Mucosa of rectum (tissue), 2 donors: ENCODE results near the gene SLAMF6.
"Not testable (repeated sequence)": the region's sequence is repeated elsewhere in the genome, so short reads cannot be mapped to it uniquely, and the experiment has no call there.

ENCODE experiments used
- H3K27ac ChIP-seq, 2 donors: one replicate each; pipeline ENCODE4 v1.7.0; 2013; ENCODE audit warnings: inconsistent platforms in 2 of 2, low read depth in 2 of 2, low read length in 2 of 2
- H3K27me3 ChIP-seq, 2 donors: one replicate each; pipeline ENCODE4 v1.7.0; 2013; ENCODE audit warnings: low read length in 2 of 2; ENCODE audit not compliant: control insufficient read depth in 2 of 2, insufficient read depth in 2 of 2
- H3K36me3 ChIP-seq, 2 donors: one replicate each; pipeline ENCODE4 v1.7.0; 2013; ENCODE audit warnings: low read length in 2 of 2; ENCODE audit not compliant: control insufficient read depth in 2 of 2, insufficient read depth in 2 of 2
- H3K4me1 ChIP-seq, 2 donors: one replicate each; pipeline ENCODE4 v1.7.0; 2013; ENCODE audit warnings: low read length in 2 of 2, mild to moderate bottlenecking in 1 of 2; ENCODE audit not compliant: control insufficient read depth in 2 of 2, insufficient read depth in 2 of 2
- H3K4me3 ChIP-seq, 2 donors: one replicate each; pipeline ENCODE4 v1.7.0; 2013; ENCODE audit warnings: low read length in 2 of 2
- H3K9ac ChIP-seq, 2 donors: one replicate each; pipeline ENCODE4 v1.7.0; 2013; ENCODE audit warnings: low read length in 2 of 2, low read depth in 1 of 2, mild to moderate bottlenecking in 1 of 2
- H3K9me3 ChIP-seq, 2 donors: one replicate each; pipeline ENCODE4 v1.7.0; 2013; ENCODE audit warnings: low read length in 2 of 2; ENCODE audit not compliant: control insufficient read depth in 2 of 2
- donor health status: healthy.
- donor health status: Normal muscosa, but diverticular disease.

Gene SLAMF6

DNA sequence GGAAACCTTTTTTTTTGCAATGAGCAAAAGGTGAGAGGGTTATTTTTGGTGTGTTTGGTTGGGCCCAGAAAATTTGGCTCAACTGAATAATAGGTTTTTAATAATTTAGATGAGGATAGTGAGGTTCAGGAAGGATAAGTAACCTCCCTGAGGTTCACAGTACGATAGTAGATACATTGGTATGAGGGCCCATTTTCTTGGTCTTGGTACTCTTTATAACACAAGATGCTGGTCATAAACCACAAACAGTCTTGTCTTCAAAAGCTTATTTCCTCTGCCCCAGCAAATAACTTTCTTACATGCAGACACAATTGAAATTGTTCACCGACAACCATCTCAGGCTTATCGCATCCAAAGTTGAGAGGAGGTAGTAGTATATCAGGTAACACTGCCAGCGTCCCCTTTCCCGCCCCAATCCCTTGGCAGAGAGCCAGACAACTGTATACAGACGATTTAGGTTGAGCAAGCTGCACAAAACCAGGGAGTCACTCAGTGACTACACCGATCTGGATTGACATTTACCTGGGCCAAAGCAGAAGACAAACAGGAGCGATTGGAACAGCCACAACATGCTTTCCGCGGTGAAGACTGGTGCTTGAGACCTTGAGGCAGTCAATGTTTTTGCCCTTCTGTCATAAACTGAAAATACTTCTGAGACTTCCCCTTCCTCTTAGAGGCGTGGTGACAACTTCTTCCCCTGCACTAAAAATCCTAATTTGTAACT lies at the start of gene SLAMF6:
TSS of gene SLAMF6 (minus strand) at position 634 of the 724 bp plus-strand sequence. CDS start at position 571, 63 bp downstream.
- Histone ChIP-seq H3K9ac (peak within 1 kb of the TSS; percentile 36 to 85), H3K4me3 (peak within 1 kb of the TSS; percentile 62 to 77), H3K4me1 (peaks cover 0 to 5% of the 10 kb centered on the region in 2 donors), H3K36me3 (no peaks in the 10 kb centered on the region), H3K27ac (peak within 1 kb of the TSS; percentile 19 to 77), H3K9me3 (no peaks in the 10 kb centered on the region), H3K27me3 (no peaks in the 10 kb centered on the region)

DNA sequence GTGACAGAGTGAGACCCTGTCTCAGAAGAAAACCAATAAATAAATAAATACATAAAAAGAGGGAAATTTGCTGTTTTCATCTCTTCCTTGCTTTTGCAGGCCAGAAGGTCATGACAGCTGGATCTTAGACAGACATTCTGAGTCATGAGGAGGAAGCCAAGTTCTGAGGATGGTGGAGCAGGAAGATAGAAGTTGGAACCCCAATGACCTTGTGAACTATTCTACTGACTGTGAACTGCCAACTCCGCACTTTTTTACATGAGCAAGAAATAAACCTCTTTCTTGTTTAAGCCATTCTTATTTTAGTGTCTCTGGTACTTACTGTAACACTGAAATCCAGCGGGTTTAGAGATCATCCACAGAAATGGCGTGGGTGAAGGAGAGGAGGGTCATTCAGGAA lies 47.8 kb upstream of the SLAMF6 start:
- Histone ChIP-seq H3K36me3 (no peaks in the 10 kb centered on the region), H3K4me3 (no peak overlapping the region), H3K9me3 (no peaks in the 10 kb centered on the region), H3K27me3 (no peaks in the 10 kb centered on the region), H3K4me1 (no peaks in the 10 kb centered on the region), H3K9ac (no peak overlapping the region), H3K27ac (no peak overlapping the region)

- no peaks in the 10 kb centered on the region for H3K4me1 ChIP-seq
- no peaks in the 10 kb centered on the region for H3K9me3 ChIP-seq
- no peak overlapping the region for H3K4me3 ChIP-seq
- peak overlapping the region in 1 of 2 donors; percentile 39 for H3K27ac ChIP-seq
- H3K27me3 ChIP-seq, result no peaks in the 10 kb centered on the region
- H3K9ac ChIP-seq, result no peak overlapping the region
- H3K36me3 ChIP-seq, result no peaks in the 10 kb centered on the region
These were observed 46.8 kb upstream of the SLAMF6 start for GRCh38 chr1:160569806-160570205.

GRCh38 chr1:160567858-160568682 lies 45.0 kb upstream of the SLAMF6 start:
- Histone ChIP-seq H3K4me1 (no peaks in the 10 kb centered on the region), H3K9me3 (no peaks in the 10 kb centered on the region), H3K27ac (peak overlapping the region; percentile 39 to 61), H3K36me3 (no peaks in the 10 kb centered on the region), H3K27me3 (no peaks in the 10 kb centered on the region), H3K9ac (no peak overlapping the region), H3K4me3 (no peak overlapping the region)

DNA sequence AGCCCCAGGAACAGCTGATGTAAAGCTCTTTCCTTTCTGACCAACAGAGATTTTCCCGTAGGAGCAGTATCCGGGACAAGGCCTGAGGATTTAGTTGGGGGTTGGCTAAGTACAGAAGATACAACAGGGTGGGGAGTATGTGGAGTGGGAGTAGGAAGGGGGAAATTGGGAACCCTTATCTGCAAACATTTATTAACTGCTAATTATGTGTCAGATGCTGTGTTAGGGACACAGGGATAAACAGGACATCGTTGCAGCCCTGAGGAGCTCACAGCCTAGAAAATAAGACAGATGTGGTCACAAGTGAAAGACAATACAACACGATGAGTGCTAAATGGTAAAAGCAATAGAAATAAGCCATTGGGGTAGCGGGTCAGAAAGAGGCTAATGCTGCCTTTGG lies 44.3 kb upstream of the SLAMF6 start:
- H3K4me1 ChIP-seq, result no peaks in the 10 kb centered on the region
- no peak overlapping the region for H3K4me3 ChIP-seq
- no peaks in the 10 kb centered on the region for H3K36me3 ChIP-seq
- no peak overlapping the region for H3K9ac ChIP-seq
- no peaks in the 10 kb centered on the region for H3K27me3 ChIP-seq
- H3K27ac ChIP-seq, result peak overlapping the region; percentile 39 to 61
- no peaks in the 10 kb centered on the region for H3K9me3 ChIP-seq

DNA sequence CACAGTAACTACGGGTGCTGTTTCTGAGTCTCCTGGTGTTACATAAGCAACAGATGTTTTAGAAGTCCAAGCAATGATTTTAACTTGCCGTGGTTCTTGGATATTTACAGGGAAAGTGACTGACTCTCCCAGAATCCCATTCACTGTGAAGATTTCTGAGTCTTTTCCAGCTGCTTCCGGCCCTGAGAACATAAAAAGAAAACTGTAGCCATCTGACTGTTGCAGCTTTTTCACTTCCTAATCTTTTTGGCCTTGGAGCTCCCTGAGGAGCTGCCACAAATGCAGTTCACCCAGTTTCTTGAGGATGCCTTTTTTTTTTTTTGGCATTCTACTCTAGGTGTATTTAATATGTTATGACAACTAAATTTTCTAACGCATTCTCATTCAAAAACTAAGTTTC lies 42.5 kb upstream of the SLAMF6 start:
- Histone ChIP-seq H3K36me3 (no peaks in the 10 kb centered on the region), H3K4me3 (no peak overlapping the region), H3K4me1 (no peaks in the 10 kb centered on the region), H3K9me3 (no peaks in the 10 kb centered on the region), H3K27ac (no peak overlapping the region), H3K27me3 (no peaks in the 10 kb centered on the region), H3K9ac (no peak overlapping the region)

- not testable (repeated sequence) for H3K36me3 ChIP-seq, H3K4me3 ChIP-seq, H3K9me3 ChIP-seq, H3K27me3 ChIP-seq, H3K9ac ChIP-seq, H3K27ac ChIP-seq, H3K4me1 ChIP-seq
These were observed 40.2 kb upstream of the SLAMF6 start for GRCh38 chr1:160563230-160563629.

GRCh38 chr1:160562745-160563144 lies 39.7 kb upstream of the SLAMF6 start:
- not testable (repeated sequence) for H3K36me3 ChIP-seq, H3K27ac ChIP-seq, H3K9ac ChIP-seq, H3K9me3 ChIP-seq, H3K4me3 ChIP-seq, H3K27me3 ChIP-seq, H3K4me1 ChIP-seq

GRCh38 chr1:160560806-160561205 lies 37.8 kb upstream of the SLAMF6 start:
- Histone ChIP-seq H3K4me1 (no peaks in the 10 kb centered on the region), H3K9ac (no peak overlapping the region), H3K27ac (no peak overlapping the region), H3K27me3 (peaks cover 0 to 2% of the 10 kb centered on the region in 2 donors), H3K36me3 (no peaks in the 10 kb centered on the region), H3K9me3 (no peaks in the 10 kb centered on the region), H3K4me3 (no peak overlapping the region)

GRCh38 chr1:160560045-160560705 lies 37.1 kb upstream of the SLAMF6 start:
- no peak overlapping the region for H3K4me3 ChIP-seq
- H3K27me3 ChIP-seq, result peaks cover 0 to 2% of the 10 kb centered on the region in 2 donors
- no peaks in the 10 kb centered on the region for H3K9me3 ChIP-seq
- no peaks in the 10 kb centered on the region for H3K4me1 ChIP-seq
- H3K36me3 ChIP-seq, result no peaks in the 10 kb centered on the region
- H3K9ac ChIP-seq, result peak overlapping the region in 1 of 2 donors; percentile 24
- H3K27ac ChIP-seq, result peak overlapping the region in 1 of 2 donors; percentile 32
